Endothelial cell of umbilical vein (primary cell): Measurements from ENCODE around the gene CTNNA2. TPM values are rescaled to one million over a fixed set of nuclear protein-coding genes. Genes with fewer than 3 reads are reported as not detected.

Experiments used
- BruUV-seq: library from RNA; stranded (reverse); fragments of 400-500 nt; replicated peaks from 2 replicates; lab custom pipeline; 2021; lab: Mats Ljungman, UMichigan
- CTCF ChIA-PET: fragments of 300-600, 350-600 bp; sonication (Branson Sonifier 250); formaldehyde crosslinking; loops from one replicate; lab custom pipeline; 2021; ENCODE audit warnings: antibody characterized with exemption, inconsistent platforms; lab: Charles Lee
- POLR2A ChIA-PET: fragments of 300-600, 350-600 bp; sonication (Branson Sonifier 250); formaldehyde crosslinking; loops from one replicate; lab custom pipeline; 2021; ENCODE audit warnings: antibody characterized with exemption, inconsistent platforms; lab: Charles Lee
- DNase-seq: peaks from one replicate; pipeline ENCODE4 v3.0.0-alpha.2; 2011; ENCODE audit warnings: low read depth, low spot score
- FAIRE-seq: peaks from 2 replicates; lab custom pipeline; 2011; peaks lifted over from hg19 to GRCh38; lab: Jason Lieb, UNC
- H2AFZ ChIP-seq: 2 replicates; pipeline ENCODE4 v1.6.0; 2012; ENCODE audit warnings: low read depth, low read length, control low read depth, inconsistent platforms
- H3K27ac ChIP-seq: 2 replicates; pipeline ENCODE4 v1.5.1; 2011; ENCODE audit warnings: low read depth, mild to moderate bottlenecking, control low read depth, low read length, moderate library complexity; ENCODE audit not compliant: insufficient read depth
- H3K27me3 ChIP-seq, 2 experiments: 2 replicates each; pipeline versions ENCODE4 v1.6.0 to v1.6.1; 2011; ENCODE audit warnings: low read length in 2 of 2, mixed read lengths in 1 of 2; ENCODE audit not compliant: control insufficient read depth in 2 of 2, insufficient read depth in 2 of 2
- H3K36me3 ChIP-seq, 2 experiments: 2 replicates in 1 of 2; 3 replicates in 1 of 2; pipeline ENCODE4 v1.5.1; 2011; ENCODE audit warnings: low read length in 2 of 2, mild to moderate bottlenecking in 1 of 2, moderate library complexity in 1 of 2; ENCODE audit not compliant: control insufficient read depth in 2 of 2, insufficient read depth in 2 of 2; ENCODE audit errors: extremely low read depth in 1 of 2
- H3K4me1 ChIP-seq: 3 replicates; pipeline ENCODE4 v1.5.1; 2011; ENCODE audit warnings: mild to moderate bottlenecking, low read length; ENCODE audit not compliant: control insufficient read depth, insufficient read depth; ENCODE audit errors: extremely low read depth
- H3K4me2 ChIP-seq: 2 replicates; pipeline ENCODE4 v1.6.1; 2011; ENCODE audit warnings: low read length, control low read depth, mixed read lengths; ENCODE audit not compliant: insufficient read depth
- H3K4me3 ChIP-seq, 3 experiments: fragments of 200-600 bp in 1 of 3; sonication (generic), shearing (Covaris generic) in 1 of 3; replicated peaks in 1 of 3; 2 replicates each; pipeline ENCODE4 v1.5.1; 2011 to 2016; ENCODE audit warnings: control low read depth in 3 of 3, low read length in 3 of 3, mild to moderate bottlenecking in 2 of 3, inconsistent platforms in 1 of 3, low read depth in 1 of 3, moderate library complexity in 1 of 3; ENCODE audit not compliant: insufficient read depth in 1 of 3
- H3K79me2 ChIP-seq: 2 replicates; pipeline ENCODE4 v1.6.0; 2012; ENCODE audit warnings: low read length, inconsistent platforms; ENCODE audit not compliant: control insufficient read depth, insufficient read depth
- H3K9ac ChIP-seq: replicated peaks from 2 replicates; pipeline ENCODE3; 2011; ENCODE audit warnings: low read length, control low read depth; ENCODE audit not compliant: insufficient read depth; ENCODE audit errors: extremely low read depth
- H3K9me1 ChIP-seq: replicated peaks from 3 replicates; pipeline ENCODE4 v1.6.0; 2011; ENCODE audit warnings: mild to moderate bottlenecking, low read length; ENCODE audit not compliant: control insufficient read depth, insufficient read depth; ENCODE audit errors: extremely low read depth
- H3K9me3 ChIP-seq: replicated peaks from 2 replicates; pipeline ENCODE4 v1.5.1; 2012; ENCODE audit warnings: low read length, inconsistent platforms; ENCODE audit not compliant: control insufficient read depth, insufficient read depth
- H4K20me1 ChIP-seq: replicated peaks from 2 replicates; pipeline ENCODE3; 2011; ENCODE audit warnings: mild to moderate bottlenecking, low read length; ENCODE audit not compliant: control insufficient read depth, insufficient read depth; ENCODE audit errors: extremely low read depth
- EZH2 ChIP-seq: IDR thresholded peaks from 2 replicates; pipeline ENCODE4 v1.6.1; 2012; ENCODE audit warnings: borderline replicate concordance, low read depth, mild to moderate bottlenecking, moderate library complexity, low read length, inconsistent platforms; ENCODE audit not compliant: severe bottlenecking
- FOS ChIP-seq: IDR thresholded peaks from 2 replicates; pipeline ENCODE4 v1.6.1; 2011; ENCODE audit warnings: mild to moderate bottlenecking, low read length, moderate library complexity, borderline replicate concordance; ENCODE audit not compliant: insufficient read depth
- GATA2 ChIP-seq: IDR thresholded peaks from 2 replicates; pipeline ENCODE4 v1.7.0; 2011; ENCODE audit warnings: low read depth, mild to moderate bottlenecking, moderate library complexity, mixed read lengths, low read length; ENCODE audit not compliant: insufficient read length, insufficient read depth
- JUN ChIP-seq: IDR thresholded peaks from 2 replicates; pipeline ENCODE4 v1.6.1; 2011; ENCODE audit warnings: borderline replicate concordance, low read depth; ENCODE audit not compliant: insufficient read length, insufficient read depth
- MYC ChIP-seq: IDR thresholded peaks from one replicate; pipeline ENCODE4 v1.6.1; 2011; ENCODE audit warnings: mild to moderate bottlenecking, low read depth, low read length
- POLR2A ChIP-seq: IDR thresholded peaks from 2 replicates; pipeline ENCODE4 v1.6.1; 2012; ENCODE audit warnings: low read depth, mild to moderate bottlenecking, control low read depth, low read length
- POLR2AphosphoS5 ChIP-seq: IDR thresholded peaks from 2 replicates; pipeline ENCODE4 v1.6.1; 2012; ENCODE audit warnings: low read depth, mild to moderate bottlenecking, control low read depth, low read length, moderate library complexity; ENCODE audit not compliant: insufficient read depth
- dilution Hi-C: fragments of 300-500 bp; cut with MboI; formaldehyde crosslinking; loops from one replicate; pipeline ENCODE4 v1.15.0; 2019; ENCODE audit warnings: low sequenced_read_pairs; ENCODE audit not compliant: extremely low pct_ligation_motif_present
- intact Hi-C: fragments of 100-400 bp; cut with micrococcal nuclease; formaldehyde crosslinking; loops from one replicate; pipeline ENCODE4 v1.10.0; 2022
- polyA plus RNA-seq, 4 experiments: library from polyadenylated mRNA; depleted of rRNA in 3 of 4; stranded (reverse) in 3 of 4; unstranded in 1 of 4; fragments of >200 nt; gene quantifications; 2 replicates each; pipeline versions ENCODE4 v1.2.1 to v1.2.3, GENCODE V29; 2011 to 2012; ENCODE audit warnings: missing spikeins in 1 of 4
- total RNA-seq: library from RNA; stranded (reverse); gene quantifications from 2 replicates; pipeline ENCODE4 v1.2.3, GENCODE V29; 2021
- TF ChIP-seq, protein P1 (sequence below): IDR thresholded peaks from 2 replicates; pipeline ENCODE4 v1.6.1; 2011; ENCODE audit not compliant: insufficient read depth, insufficient read length
- TF ChIP-seq, protein P2 (sequence below), 2 donors: IDR thresholded peaks; 1 replicate in 1 of 2; 2 replicates in 1 of 2; pipeline ENCODE4 v1.5.1; 2011; ENCODE audit warnings: low read length in 2 of 2, mild to moderate bottlenecking in 2 of 2, moderate library complexity in 2 of 2, control low read depth in 1 of 2, inconsistent platforms in 1 of 2, low read depth in 1 of 2; ENCODE audit not compliant: insufficient read depth in 1 of 2; ENCODE audit errors: extremely low read depth in 1 of 2

Gene CTNNA2
- total and polyA plus RNA-seq, 2 donors (not counting 3 experiments of a cell fraction or from before 2014, with no cell fraction given) = not detected

DNA sequence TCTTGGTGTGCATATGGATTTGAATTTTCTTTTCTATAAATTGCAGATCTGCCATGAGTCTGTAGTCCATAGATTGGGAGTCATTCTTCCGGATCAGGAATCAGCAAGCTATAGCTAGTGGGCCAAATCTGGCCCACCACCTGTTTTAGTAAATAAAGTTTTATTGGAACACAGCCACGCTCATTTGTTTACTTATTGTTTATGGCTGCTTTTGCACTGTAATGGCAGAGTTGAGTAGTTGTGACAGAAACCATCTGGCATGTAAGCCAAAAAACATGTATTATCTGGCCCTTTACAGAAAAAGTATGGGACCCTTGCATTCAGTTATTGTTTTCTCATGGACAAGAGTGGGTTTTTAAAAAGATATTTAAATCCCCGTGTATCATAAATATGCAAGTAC is 600.5 kb downstream of the CTNNA2 start:
- CTCF ChIA-PET = no interaction called here
- no peak overlapping the region for H3K4me2 ChIP-seq
- BruUV-seq = no TSS peak

More for the DNA sequence above, 600.5 kb downstream of the CTNNA2 start:
- H3K27me3 ChIP-seq = no peaks in the 10 kb centered on the region
- FAIRE-seq = no peak
- H3K9me3 ChIP-seq = peaks cover 3% of the 10 kb centered on the region
- H3K79me2 ChIP-seq = no peaks in the 10 kb centered on the region
- intact Hi-C loops = no loop called here
- DNase-seq = no peak
- no peaks in the 10 kb centered on the region for H4K20me1 ChIP-seq
- dilution Hi-C loops = no loop called here
- no peaks in the 10 kb centered on the region for H3K9me1 ChIP-seq
- POLR2A ChIA-PET = no interaction called here
- H3K27ac ChIP-seq = no peak overlapping the region
- no peak overlapping the region for H3K4me3 ChIP-seq
- H3K36me3 ChIP-seq = no peaks in the 10 kb centered on the region
- no peak overlapping the region for H2AFZ ChIP-seq
- H3K4me1 ChIP-seq = no peaks in the 10 kb centered on the region
- TF ChIP-seq, protein P1, sequence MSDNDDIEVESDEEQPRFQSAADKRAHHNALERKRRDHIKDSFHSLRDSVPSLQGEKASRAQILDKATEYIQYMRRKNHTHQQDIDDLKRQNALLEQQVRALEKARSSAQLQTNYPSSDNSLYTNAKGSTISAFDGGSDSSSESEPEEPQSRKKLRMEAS = no peak
- no peak for TF ChIP-seq FOS
- no peak for TF ChIP-seq EZH2
- TF ChIP-seq, protein P2, sequence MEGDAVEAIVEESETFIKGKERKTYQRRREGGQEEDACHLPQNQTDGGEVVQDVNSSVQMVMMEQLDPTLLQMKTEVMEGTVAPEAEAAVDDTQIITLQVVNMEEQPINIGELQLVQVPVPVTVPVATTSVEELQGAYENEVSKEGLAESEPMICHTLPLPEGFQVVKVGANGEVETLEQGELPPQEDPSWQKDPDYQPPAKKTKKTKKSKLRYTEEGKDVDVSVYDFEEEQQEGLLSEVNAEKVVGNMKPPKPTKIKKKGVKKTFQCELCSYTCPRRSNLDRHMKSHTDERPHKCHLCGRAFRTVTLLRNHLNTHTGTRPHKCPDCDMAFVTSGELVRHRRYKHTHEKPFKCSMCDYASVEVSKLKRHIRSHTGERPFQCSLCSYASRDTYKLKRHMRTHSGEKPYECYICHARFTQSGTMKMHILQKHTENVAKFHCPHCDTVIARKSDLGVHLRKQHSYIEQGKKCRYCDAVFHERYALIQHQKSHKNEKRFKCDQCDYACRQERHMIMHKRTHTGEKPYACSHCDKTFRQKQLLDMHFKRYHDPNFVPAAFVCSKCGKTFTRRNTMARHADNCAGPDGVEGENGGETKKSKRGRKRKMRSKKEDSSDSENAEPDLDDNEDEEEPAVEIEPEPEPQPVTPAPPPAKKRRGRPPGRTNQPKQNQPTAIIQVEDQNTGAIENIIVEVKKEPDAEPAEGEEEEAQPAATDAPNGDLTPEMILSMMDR (IDR thresholded peaks at IDR 0.05; ENCODE audit: extremely low read depth in 1 of 2, insufficient read depth in 1 of 2, low read depth in 1 of 2, low read length in 2 of 2) = no peak
- TF ChIP-seq GATA2 = no peak
- no peak for TF ChIP-seq POLR2AphosphoS5
- no peak for TF ChIP-seq JUN
- no peak for TF ChIP-seq MYC
- TF ChIP-seq POLR2A = no peak
- no peak overlapping the region for H3K9ac ChIP-seq
